Measurements from ENCODE around the gene TNIP1.

The TNIP1 gene

GRCh38 chr5:151080613-151081430 lies at the start of gene TNIP1:
TNIP1 (minus strand) TSS chr5:151081034; CDS start chr5:151065095, 15,939 bp downstream.
- DNase-seq: peak; percentile 89 to 96

- no peak for DNase-seq
Measured at GRCh38 chr5:151130235-151130921, 49.5 kb upstream of the TNIP1 start.

GRCh38 chr5:151128817-151129216 lies 48.0 kb upstream of the TNIP1 start:
- no peak for DNase-seq

- DNase-seq: no peak
Measured at GRCh38 chr5:151127926-151128325, 47.1 kb upstream of the TNIP1 start.

- peak; percentile 53 to 64 for DNase-seq
Measured at GRCh38 chr5:151126199-151126645, 45.4 kb upstream of the TNIP1 start.

GRCh38 chr5:151125421-151125820 lies 44.6 kb upstream of the TNIP1 start:
- no peak for DNase-seq

- peak; percentile 41 to 49 for DNase-seq
Measured at GRCh38 chr5:151123897-151124751, 43.3 kb upstream of the TNIP1 start.

GRCh38 chr5:151122828-151123227 lies 42.0 kb upstream of the TNIP1 start:
- DNase-seq: no peak

- DNase-seq: no peak
Measured at GRCh38 chr5:151121665-151122064, 40.8 kb upstream of the TNIP1 start.

- DNase-seq: no peak
Measured at GRCh38 chr5:151121095-151121494, 40.3 kb upstream of the TNIP1 start.

GRCh38 chr5:151118913-151119575 lies 38.2 kb upstream of the TNIP1 start:
- DNase-seq: no peak

GRCh38 chr5:151115272-151115905 lies 34.6 kb upstream of the TNIP1 start:
- DNase-seq: peak; percentile 64 to 75

- DNase-seq: no peak
Measured at GRCh38 chr5:151113651-151114050, 32.8 kb upstream of the TNIP1 start.

GRCh38 chr5:151110992-151111391 lies 30.2 kb upstream of the TNIP1 start:
- DNase-seq: no peak

- DNase-seq: no peak
Measured at GRCh38 chr5:151110122-151110681, 29.4 kb upstream of the TNIP1 start.

GRCh38 chr5:151108566-151108965 lies 27.7 kb upstream of the TNIP1 start:
- no peak for DNase-seq

- no peak for DNase-seq
Measured at GRCh38 chr5:151107738-151108520, 27.1 kb upstream of the TNIP1 start.

- DNase-seq: no peak
Measured at GRCh38 chr5:151107084-151107483, 26.2 kb upstream of the TNIP1 start.

- DNase-seq: no peak
Measured at GRCh38 chr5:151106509-151106908, 25.7 kb upstream of the TNIP1 start.

- DNase-seq: no peak
Measured at GRCh38 chr5:151106043-151106442, 25.2 kb upstream of the TNIP1 start.

GRCh38 chr5:151105561-151105960 lies 24.7 kb upstream of the TNIP1 start:
- DNase-seq: no peak
